Measurements from ENCODE around the gene XXYLT1. TPM values are rescaled to one million over a fixed set of nuclear protein-coding genes. Genes with fewer than 3 reads are reported as not detected.

Gene XXYLT1
- total RNA-seq, 1 donor from 2014 or later, result 9.8 TPM

DNA sequence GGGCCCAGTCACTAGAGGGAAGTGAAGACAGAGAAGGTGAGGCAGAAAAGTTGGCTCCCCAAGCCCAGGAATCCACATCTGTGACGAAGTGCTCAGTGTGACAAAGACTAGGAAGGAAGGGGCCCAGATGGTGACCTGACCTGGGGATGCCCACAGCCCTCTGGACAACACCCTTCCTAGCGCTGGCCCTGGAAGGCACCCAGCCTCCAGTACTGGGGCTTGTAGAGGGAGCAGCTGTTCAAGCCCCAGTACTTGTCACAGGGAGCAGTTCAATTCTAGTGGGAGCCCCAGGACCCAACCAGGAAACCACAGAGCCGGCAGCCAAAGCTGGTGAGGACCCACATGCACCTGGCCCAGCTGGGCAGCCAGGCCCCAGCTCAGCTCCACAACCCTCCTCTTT, 190.8 kb downstream of the XXYLT1 start:
- no peaks in the 10 kb centered on the region for H3K9me3 ChIP-seq
- no peaks in the 10 kb centered on the region for H3K36me3 ChIP-seq
- peaks cover 17% of the 10 kb centered on the region for H3K4me1 ChIP-seq
- H3K4me3 ChIP-seq, result no peak overlapping the region
- ATAC-seq (no peak), DNase-seq (no peak)
- intact Hi-C loops (cut with DNase I), result no loop called here
- TF ChIP-seq, protein P1, sequence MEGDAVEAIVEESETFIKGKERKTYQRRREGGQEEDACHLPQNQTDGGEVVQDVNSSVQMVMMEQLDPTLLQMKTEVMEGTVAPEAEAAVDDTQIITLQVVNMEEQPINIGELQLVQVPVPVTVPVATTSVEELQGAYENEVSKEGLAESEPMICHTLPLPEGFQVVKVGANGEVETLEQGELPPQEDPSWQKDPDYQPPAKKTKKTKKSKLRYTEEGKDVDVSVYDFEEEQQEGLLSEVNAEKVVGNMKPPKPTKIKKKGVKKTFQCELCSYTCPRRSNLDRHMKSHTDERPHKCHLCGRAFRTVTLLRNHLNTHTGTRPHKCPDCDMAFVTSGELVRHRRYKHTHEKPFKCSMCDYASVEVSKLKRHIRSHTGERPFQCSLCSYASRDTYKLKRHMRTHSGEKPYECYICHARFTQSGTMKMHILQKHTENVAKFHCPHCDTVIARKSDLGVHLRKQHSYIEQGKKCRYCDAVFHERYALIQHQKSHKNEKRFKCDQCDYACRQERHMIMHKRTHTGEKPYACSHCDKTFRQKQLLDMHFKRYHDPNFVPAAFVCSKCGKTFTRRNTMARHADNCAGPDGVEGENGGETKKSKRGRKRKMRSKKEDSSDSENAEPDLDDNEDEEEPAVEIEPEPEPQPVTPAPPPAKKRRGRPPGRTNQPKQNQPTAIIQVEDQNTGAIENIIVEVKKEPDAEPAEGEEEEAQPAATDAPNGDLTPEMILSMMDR (IDR thresholded peaks at IDR 0.05), result no peak
- no peak overlapping the region for H3K27ac ChIP-seq
- no peaks in the 10 kb centered on the region for H3K27me3 ChIP-seq

DNA sequence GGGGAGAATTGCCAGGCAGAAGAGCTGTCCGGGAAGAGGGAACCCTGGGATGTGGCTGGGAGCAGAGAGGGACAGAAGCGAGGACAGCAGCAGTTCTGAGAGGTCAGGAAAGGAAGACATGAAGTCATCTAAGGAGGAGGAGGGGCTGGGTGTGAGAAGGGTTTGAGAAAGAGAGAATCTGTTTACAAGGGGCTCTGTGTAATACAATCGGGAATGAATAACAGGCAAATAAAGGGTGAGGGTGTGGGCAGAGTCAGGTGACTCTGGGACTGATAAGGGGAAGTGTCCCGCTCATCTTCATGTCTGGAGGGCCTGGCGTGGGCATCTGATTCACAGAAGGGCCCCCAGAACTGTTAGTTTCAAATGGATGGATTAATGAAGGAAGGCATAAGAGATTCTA, 191.3 kb downstream of the XXYLT1 start:
- intact Hi-C loops (cut with DNase I), result no loop called here
- no peak overlapping the region for H3K27ac ChIP-seq
- no peaks in the 10 kb centered on the region for H3K36me3 ChIP-seq
- TF ChIP-seq, protein P1 (IDR thresholded peaks at IDR 0.05), result no peak
- DNase-seq, result no peak
- no peaks in the 10 kb centered on the region for H3K9me3 ChIP-seq
- H3K27me3 ChIP-seq, result no peaks in the 10 kb centered on the region
- H3K4me1 ChIP-seq, result peaks cover 17% of the 10 kb centered on the region
- no peak overlapping the region for H3K4me3 ChIP-seq
- ATAC-seq, result no peak

DNA sequence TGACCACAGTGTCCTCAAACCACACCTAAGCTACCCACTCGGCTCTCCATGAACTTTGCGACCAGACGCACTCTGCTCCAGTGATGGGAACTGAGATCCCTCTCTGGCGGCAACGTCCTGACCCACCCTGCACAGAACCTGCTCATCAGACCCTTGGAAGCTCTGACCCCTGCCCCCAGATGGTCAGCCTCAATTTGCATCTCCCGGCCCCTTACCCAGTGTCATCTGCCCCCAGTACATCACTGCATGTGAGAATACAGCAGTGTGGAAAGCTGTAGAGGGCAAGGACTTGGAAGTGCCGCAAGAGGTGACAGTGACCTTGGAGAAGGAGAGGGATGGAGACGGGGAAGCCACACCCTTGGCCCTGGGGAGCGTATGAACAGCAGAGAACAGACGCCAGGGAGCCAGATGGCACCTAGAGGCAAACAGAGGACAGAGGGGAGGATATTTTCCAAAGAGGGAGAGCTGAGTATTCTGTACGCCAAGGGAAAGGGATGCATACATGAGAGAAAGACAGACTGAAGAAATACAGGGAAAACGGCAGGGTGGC, 192.0 kb downstream of the XXYLT1 start:
- no peak overlapping the region for H3K4me3 ChIP-seq
- no peak for ATAC-seq
- no peak overlapping the region for H3K27ac ChIP-seq
- no peaks in the 10 kb centered on the region for H3K36me3 ChIP-seq
- DNase-seq, result no peak
- no peaks in the 10 kb centered on the region for H3K27me3 ChIP-seq
- intact Hi-C loops (cut with DNase I), result no loop called here
- H3K9me3 ChIP-seq, result no peaks in the 10 kb centered on the region
- peaks cover 17% of the 10 kb centered on the region for H3K4me1 ChIP-seq
- TF ChIP-seq, protein P1 (IDR thresholded peaks at IDR 0.05), result no peak

DNA sequence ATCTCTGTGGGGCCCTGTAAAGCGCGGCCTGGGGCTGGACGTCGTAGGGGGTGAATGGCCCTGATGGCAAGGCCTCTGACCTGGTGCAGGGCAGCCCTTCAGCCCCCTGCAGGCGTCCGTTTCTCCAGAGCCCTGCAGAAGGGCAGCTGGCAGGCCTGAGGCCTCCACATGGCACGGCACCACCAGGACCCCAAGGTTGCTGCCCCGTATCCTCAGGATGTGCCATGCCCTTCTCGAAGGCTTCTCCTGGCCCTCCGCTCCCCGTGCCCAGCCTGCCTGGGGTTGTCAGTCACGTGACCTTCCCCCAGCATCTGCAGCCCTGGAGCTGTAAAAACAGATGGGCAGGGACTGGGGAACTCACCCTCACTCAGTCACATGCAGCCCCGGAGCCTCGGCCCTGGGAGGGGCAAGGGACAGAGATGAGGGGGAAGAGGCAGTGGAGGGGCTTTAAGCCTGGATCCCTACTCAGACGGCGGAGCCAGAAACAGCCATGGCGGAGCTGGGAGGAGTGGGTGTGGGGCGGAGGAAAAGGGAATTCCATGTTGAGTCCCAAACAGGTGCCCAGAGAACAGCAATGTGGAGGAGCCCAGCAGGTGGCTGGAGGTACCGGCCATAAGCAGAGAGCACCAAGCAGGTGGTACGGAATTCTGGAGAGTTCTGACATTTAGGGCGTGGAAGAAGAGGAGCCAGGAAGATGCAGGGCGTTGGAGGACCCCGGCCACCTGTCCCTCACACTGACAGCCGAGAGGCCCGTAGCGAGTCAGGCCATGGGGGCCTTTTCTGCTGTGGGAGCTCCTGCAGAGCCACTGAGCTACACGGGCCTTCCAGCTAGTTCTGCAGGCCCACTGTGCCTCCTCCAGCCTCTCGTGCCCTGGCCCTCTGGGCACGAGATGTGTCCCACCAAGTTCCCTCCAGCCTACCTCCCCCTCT, 193.1 kb downstream of the XXYLT1 start:
- TF ChIP-seq, protein P1 (IDR thresholded peaks at IDR 0.05), result no peak
- DNase-seq (peak; percentile 57), ATAC-seq (no peak)
- Histone ChIP-seq H3K4me3 (no peak overlapping the region), H3K4me1 (peaks cover 17% of the 10 kb centered on the region), H3K9me3 (no peaks in the 10 kb centered on the region), H3K27ac (no peak overlapping the region), H3K36me3 (no peaks in the 10 kb centered on the region), H3K27me3 (no peaks in the 10 kb centered on the region)
- intact Hi-C loops (cut with DNase I), result no loop called here

DNA sequence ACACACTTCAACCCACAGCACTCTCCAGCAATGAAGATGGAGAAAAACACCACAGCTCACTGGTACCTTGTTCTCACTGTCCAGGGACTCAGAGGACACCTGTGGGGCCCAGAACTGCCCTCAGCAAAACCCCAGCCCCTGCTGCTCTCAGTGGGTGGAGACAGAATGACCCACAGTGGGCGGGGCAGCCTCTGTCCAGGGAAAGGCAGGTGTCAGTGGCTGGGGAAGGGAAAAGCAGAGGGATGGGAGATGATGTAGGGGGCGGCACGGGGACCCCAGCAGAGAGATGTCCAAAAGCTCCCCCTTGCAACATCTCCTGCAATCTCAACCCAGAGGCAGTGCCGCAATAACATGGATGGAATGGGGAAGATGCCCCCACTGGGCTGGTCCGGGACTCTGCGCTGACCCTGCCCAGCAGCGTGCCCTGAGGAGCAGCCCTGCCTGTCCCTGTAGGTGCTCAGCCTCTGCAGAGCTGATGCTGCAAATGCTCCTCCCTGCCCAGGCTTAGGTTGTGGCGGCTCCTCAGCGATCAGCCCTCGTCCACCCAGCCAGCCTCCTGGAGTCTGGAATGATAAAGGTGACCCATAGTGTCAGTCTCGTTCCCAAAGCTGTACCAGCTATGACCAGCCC, 193.9 kb downstream of the XXYLT1 start:
- H3K36me3 ChIP-seq, result no peaks in the 10 kb centered on the region
- H3K27me3 ChIP-seq, result no peaks in the 10 kb centered on the region
- DNase-seq, result peak; percentile 48
- no peak overlapping the region for H3K27ac ChIP-seq
- peaks cover 17% of the 10 kb centered on the region for H3K4me1 ChIP-seq
- intact Hi-C loops (cut with DNase I), result no loop called here
- no peak for ATAC-seq
- no peaks in the 10 kb centered on the region for H3K9me3 ChIP-seq
- TF ChIP-seq, protein P1 (IDR thresholded peaks at IDR 0.05), result no peak
- H3K4me3 ChIP-seq, result no peak overlapping the region
